ENCODE results near the gene SCN8A.
A peak's percentile ranks its signal among the peaks of the same experiment; 100 is the strongest.
"Not testable (repeated sequence)": the region's sequence is repeated elsewhere in the genome, so short reads cannot be mapped to it uniquely, and the experiment has no call there.

SCN8A gene

GRCh38 chr12:51771008-51771407, 180.0 kb downstream of the SCN8A start:
- no peak for DNase-seq (ENCODE audit: low read depth)

GRCh38 chr12:51773145-51773869, 182.3 kb downstream of the SCN8A start:
- peak; percentile 73 for DNase-seq (ENCODE audit: low read depth)

GRCh38 chr12:51774933-51775332, 183.9 kb downstream of the SCN8A start:
- DNase-seq (ENCODE audit: low read depth): no peak

DNA sequence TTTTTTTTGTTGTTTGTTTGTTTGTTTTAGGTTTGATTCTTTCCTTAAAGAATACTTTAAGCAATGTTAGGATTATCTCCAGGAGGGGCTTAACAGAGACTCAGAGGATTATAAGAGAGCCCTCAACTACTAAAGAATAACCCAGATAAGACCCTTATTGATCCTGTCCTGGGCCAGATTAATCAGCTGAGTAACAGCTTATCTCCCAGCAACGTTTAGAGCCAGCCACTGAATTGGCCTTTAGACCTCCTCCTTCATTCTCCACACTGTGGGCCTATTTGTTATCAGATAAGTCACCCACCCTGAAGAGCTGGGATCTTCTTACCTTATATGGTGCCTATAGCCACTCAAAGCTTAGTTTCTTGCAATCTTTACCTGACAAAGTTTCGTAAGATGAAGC, 186.4 kb downstream of the SCN8A start:
- no peak for DNase-seq (ENCODE audit: low read depth)

- DNase-seq (ENCODE audit: low read depth): no peak
These were observed 186.9 kb downstream of the SCN8A start for GRCh38 chr12:51777973-51778372.

DNA sequence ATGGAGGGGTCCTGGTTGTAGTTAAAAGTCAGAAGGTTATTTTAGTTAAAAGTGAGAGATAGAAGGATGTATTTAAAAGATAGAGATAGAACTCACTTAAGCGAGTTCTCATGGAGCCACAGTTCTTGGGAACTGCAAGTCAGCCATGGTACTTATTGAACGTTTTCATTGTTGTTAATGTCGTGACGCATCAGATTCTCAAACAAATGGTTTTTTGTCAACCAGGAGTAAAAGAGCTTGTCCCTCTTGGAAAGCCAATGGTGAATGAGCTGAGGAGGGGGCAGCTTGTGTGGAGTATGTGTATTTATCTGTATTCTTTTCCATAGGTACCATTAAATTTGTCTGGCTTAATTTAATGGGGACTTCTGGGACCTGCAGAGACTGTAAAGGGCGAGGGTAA, 188.8 kb downstream of the SCN8A start:
- no peak for DNase-seq (ENCODE audit: low read depth)

- no peak for DNase-seq (ENCODE audit: low read depth)
These were observed 193.7 kb downstream of the SCN8A start for GRCh38 chr12:51784688-51785087.

DNA sequence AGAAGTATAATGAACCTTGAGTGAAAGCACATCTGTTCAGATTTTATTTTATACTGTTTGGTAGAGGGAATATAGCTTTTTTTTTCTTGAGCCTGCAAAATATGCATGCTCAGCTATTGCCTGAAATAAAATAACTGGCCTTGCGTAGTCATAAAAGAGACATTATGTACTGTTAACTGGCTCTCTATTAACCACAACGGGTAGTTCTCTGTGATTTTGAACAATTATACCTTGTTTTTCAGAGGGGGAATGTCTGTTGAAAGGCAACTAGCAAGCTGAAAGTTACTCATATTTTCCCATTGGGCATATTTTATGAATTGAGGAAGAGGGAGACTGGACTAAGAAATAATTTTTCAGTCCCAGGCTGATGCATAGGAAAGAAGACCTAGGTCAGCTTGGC, 194.9 kb downstream of the SCN8A start:
- DNase-seq (ENCODE audit: low read depth): no peak

DNA sequence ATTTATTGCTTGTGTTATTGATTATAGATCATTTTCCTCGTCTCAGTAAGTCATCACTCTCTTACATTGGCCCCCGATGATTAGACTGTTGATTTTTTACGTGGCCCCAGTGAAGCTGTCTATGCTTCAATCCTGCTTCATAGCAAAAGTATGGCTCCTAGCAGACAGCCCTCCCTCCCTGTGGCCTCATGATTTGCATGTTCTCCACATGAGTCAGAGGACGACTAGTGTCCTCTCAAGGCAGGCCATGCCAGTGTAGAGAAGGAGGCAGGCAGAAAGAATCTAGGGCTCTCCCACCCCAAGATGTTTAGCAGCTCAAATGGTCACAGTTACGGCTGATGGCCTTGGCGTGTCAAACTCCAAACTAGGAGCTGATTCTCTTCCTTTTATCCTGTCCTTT, 197.8 kb downstream of the SCN8A start:
- DNase-seq (ENCODE audit: low read depth): peak; percentile 47

- DNase-seq (ENCODE audit: low read depth): no peak
These were observed 201.4 kb downstream of the SCN8A start for GRCh38 chr12:51792417-51792816.

GRCh38 chr12:51793201-51793600, 202.2 kb downstream of the SCN8A start:
- no peak for DNase-seq (ENCODE audit: low read depth)

DNA sequence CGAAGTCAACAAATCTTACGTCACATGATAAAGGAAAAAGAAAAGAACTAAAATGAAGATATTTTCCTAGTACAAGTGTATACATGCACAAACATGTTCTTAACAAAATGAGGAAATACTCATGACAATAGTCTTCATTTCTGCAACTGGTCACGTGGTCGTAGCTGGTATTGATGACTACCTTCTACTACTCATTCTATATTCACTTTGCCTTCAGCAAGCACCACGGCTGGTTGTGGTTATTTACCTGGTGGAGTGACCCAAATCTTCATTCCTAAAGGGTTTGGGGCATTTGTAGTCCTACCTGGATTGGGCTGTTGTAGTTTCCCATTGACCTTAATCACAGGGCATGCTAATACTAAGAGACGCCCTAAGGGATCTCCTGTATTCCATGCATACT, 206.3 kb downstream of the SCN8A start:
- DNase-seq (ENCODE audit: low read depth): no peak

DNA sequence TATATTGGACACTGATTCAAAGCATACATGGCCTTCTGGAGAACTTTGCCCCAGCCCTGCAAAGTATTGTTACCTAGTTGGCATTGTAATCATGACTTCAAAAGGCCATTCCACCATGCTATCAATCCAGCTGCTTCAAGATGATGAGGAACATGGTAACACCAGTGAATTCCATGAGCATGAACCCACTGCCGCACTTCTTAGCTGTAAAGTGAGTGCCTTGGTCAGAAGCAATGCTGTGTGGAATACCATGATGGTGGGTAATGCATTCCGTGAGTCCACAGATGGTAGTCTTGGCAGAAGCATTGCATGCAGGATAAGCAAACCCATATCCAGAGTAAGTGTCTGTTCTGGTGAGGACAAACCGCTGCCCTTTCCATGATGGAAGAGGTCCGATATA, 207.0 kb downstream of the SCN8A start:
- DNase-seq (ENCODE audit: low read depth): not testable (repeated sequence)

DNA sequence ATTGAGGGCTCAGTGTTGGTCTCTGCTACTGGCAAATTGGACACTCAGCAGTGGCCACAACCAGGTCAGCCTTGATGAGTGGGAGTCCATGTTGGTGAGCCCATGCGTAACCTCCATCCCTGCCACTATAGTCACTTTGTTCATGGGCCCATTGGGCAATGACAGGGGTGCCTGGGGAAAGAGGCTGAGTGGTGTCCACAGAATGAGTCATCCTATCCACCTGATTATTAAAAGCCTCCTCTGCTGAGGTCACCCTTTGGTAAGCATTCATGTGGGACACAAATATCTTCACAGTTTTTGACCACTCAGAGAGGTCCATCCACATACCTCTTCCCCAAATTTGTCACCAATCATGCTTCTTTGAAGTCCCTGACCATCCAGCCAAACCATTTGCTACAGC, 207.5 kb downstream of the SCN8A start:
- DNase-seq (ENCODE audit: low read depth): no peak

- DNase-seq (ENCODE audit: low read depth): no peak
These were observed 210.0 kb downstream of the SCN8A start for GRCh38 chr12:51801027-51801426.

GRCh38 chr12:51806896-51807295, 215.9 kb downstream of the SCN8A start:
- DNase-seq (ENCODE audit: low read depth): no peak

DNA sequence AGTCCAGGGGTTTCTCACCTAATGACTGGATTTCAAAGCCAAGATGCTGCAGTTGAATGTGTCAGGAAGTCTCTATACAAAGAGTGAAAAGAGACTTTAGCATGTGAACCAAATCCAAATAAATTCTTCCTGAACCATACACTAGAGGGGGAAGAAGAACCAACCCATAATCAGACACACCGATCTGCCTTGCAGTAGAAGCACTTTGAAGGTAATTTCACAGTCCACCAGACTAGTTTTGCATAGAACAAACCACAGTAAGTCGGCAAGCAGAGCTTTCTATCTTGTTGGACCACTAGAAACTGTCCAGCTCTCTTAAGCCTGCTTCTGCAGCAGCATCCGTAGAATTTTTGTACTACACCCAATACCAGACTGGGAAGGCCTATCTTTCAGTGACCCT, 218.2 kb downstream of the SCN8A start:
- no peak for DNase-seq (ENCODE audit: low read depth)

GRCh38 chr12:51811203-51812202, 220.5 kb downstream of the SCN8A start:
- no peak for DNase-seq (ENCODE audit: low read depth)

- no peak for DNase-seq (ENCODE audit: low read depth)
These were observed 221.8 kb downstream of the SCN8A start for GRCh38 chr12:51812871-51813270.

DNA sequence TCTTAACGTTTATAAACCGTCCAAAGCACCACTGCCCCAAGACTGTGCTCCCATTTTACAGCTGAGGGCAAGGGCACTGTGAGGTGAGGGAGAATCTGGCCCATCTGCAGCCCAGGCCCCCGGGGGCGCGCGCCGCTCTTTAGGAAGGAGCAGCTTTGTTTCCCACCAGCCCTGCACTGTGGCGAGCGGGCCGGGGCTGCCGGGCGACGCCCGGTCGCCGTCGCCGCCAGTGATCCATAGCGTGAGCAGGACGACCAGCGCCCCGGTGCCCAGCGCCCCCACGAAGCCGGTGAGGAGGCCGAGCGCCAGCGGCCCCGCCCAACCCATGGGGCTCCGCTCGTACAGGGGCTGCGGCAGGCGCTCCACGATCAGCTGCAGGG, 222.9 kb downstream of the SCN8A start:
- DNase-seq (ENCODE audit: low read depth): no peak

- no peak for DNase-seq (ENCODE audit: low read depth)
These were observed 223.5 kb downstream of the SCN8A start for GRCh38 chr12:51814311-51815088.

- DNase-seq (ENCODE audit: low read depth): no peak
These were observed 224.5 kb downstream of the SCN8A start for GRCh38 chr12:51815571-51815970.
